A549 treated with dexamethasone at 1 μM for 4 hours (cell line): ENCODE results near the gene CSNK2A3. TPM values are rescaled to one million over a fixed set of nuclear protein-coding genes. Genes with fewer than 3 reads are reported as not detected.

Source experiments
- total RNA-seq: library from RNA; stranded (reverse); fragments of 200-300 nt; extraction: Qiagen RNA extraction; gene quantifications from 5 replicates; pipeline ENCODE4 v1.2.3, GENCODE V29; 2022

The CSNK2A3 gene
- total RNA-seq, result 1.9 to 3.6 TPM (median 2.5 TPM) in 5 replicates

GRCh38 chr11:11352878-11353277 is at the start of gene CSNK2A3:
CSNK2A3 (minus strand) TSS chr11:11353250; CDS start chr11:11353119, 131 bp downstream.

